ENCODE measurements around the gene CCDC138. TPM values are rescaled to one million over a fixed set of nuclear protein-coding genes. Genes with fewer than 3 reads are reported as not detected.
A peak's percentile ranks its signal among the peaks of the same experiment; 100 is the strongest.
"Not testable (repeated sequence)": the region's sequence is repeated elsewhere in the genome, so short reads cannot be mapped to it uniquely, and the experiment has no call there.

Gene CCDC138, protein sequence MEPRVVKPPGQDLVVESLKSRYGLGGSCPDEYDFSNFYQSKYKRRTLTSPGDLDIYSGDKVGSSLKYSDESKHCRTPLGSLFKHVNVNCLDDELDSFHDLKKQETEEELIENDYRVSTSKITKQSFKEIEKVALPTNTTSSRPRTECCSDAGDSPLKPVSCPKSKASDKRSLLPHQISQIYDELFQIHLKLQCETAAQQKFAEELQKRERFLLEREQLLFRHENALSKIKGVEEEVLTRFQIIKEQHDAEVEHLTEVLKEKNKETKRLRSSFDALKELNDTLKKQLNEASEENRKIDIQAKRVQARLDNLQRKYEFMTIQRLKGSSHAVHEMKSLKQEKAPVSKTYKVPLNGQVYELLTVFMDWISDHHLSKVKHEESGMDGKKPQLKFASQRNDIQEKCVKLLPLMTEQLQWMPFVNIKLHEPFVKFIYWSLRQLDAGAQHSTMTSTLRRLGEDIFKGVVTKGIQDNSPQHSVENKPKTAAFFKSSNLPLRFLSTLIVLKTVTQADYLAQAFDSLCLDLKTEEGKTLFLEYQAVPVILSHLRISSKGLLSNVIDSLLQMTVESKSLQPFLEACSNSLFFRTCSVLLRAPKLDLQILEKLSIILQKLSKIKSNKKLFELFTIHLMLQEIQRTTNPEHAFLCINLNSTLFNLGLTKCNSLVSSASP
- 10 to 100 TPM; 10.7 to 18.6 (median 17.2) TPM for polyA plus RNA-seq (ENCODE audit: insufficient read length in 4 of 4)

DNA sequence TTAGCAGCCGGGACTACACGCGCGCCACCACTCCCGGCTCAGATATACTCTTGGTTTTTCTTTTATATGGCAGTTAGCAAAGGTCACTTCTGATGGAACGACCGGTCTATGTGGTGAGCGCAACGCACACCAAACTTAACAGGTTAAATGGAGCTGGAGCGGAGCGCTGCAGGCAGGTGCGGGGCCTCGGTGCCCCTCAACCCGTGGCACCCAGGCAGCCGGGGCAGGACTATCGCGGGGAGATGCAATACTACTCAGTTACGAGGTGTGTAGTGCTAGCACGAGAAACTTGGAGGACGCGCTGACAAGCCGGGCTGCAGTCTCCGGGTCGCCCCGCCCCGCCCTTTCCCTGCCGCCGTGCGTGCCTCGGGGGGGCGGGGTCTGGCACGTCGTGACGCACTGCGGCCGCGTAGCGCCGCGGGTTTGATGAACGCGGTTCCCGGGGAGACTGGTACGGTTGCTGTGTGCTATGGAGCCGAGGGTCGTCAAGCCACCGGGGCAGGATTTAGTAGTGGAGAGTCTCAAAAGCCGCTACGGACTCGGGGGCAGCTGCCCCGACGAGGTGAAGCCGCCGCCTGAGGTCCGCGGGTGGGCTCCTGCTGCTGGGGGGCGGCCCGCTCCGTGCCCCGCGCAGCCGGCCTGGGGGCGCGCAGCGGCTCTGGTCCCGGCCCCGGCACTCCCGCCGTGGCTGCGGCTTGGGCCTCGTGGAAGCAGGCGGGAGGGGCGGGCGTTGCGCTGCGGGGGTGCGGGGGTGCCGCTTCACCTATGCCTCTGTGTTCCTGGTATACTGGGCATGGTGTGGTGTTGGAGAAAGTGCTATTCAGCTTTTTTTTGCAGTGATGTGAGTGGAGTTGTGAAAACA lies at the start of gene CCDC138:
Gene CCDC138, plus strand, starts transcription at position 418 of the 862 bp plus-strand sequence. Its CDS starts 52 bp downstream, at position 470.
- peak; percentile 64 to 83 (median 72) for DNase-seq (ENCODE audit: low read depth in 4 of 4, low spot score in 3 of 4)

DNA sequence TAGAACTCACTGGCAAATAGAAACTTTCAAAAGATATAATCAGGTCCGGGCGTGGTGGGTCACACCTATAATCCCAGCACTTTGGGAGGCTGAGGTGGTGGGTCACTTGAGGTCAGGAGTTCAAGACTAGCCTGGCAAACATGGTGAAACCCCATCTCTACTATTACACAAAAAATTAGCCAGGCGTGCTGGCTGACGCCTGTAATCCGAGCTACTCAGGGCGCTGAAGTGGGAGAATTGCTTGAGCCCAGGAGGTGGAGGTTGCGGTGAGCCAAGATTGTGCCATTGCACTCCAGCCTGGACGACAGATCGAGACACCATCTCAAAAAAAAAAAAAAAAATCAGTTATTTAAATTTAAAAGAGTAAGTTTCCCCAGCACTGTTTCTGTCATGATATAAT lies 28.6 kb upstream of the CCDC138 start:
- DNase-seq (ENCODE audit: low read depth in 4 of 4, low spot score in 3 of 4) = not testable (repeated sequence)

DNA sequence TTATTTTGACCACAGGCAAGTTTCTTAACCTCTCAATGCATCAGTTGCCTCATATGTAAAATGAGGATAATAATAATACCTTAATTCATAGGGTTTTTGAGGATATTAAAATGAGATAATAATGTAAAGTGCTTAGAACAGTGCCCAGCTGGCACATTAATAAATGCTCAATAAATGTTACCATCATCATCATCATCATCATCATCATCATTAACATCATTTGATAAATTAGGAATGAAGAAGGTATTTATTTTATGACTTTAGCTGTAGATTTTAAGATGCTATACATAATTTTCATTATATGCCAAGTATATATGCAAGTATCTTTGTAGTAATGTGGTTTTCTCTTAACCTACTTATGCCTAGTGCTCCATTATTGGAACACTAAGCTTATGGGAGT lies 24.0 kb upstream of the CCDC138 start:
- not testable (repeated sequence) for DNase-seq (ENCODE audit: low read depth in 4 of 4, low spot score in 3 of 4)

DNA sequence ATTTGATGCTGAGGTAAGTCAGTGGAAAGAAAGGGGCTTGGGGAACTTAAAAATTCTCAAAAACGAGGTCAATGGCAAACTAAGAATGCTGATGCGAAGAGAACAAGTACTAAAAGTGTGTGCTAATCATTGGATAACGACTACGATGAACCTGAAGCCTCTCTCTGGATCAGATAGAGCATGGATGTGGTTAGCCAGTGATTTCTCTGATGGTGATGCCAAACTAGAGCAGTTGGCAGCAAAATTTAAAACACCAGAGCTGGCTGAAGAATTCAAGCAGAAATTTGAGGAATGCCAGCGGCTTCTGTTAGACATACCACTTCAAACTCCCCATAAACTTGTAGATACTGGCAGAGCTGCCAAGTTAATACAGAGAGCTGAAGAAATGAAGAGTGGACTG lies 19.9 kb upstream of the CCDC138 start:
- DNase-seq (ENCODE audit: low read depth in 4 of 4, low spot score in 3 of 4) = not testable (repeated sequence)

DNA sequence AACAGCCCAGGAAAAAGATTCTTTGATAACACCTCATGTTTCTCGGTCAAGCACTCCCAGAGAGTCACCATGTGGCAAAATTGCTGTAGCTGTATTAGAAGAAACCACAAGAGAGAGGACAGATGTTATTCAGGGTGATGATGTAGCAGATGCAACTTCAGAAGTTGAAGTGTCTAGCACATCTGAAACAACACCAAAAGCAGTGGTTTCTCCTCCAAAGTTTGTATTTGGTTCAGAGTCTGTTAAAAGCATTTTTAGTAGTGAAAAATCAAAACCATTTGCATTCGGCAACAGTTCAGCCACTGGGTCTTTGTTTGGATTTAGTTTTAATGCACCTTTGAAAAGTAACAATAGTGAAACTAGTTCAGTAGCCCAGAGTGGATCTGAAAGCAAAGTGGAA lies 18.7 kb upstream of the CCDC138 start:
- not testable (repeated sequence) for DNase-seq (ENCODE audit: low read depth in 4 of 4, low spot score in 3 of 4)

DNA sequence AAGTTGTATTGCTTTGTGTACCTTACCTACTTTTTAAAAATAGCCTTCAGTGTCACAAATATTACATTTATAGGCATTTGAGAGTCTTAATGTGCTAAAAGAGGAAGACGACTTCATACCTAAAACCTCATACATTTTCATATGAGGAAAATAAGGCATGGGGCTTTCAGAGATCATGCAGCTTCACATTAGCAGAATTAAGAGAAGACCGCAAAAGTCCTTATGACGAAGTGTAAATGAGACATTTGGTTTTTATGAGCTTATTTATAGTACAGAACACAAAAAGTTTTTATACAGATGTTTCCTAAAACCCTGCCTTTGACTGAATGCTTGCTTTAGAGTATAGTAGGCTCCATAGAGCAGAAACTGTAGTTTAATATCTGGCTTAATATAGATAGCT lies 10.1 kb upstream of the CCDC138 start:
- DNase-seq (ENCODE audit: low read depth in 4 of 4, low spot score in 3 of 4) = no peak

DNA sequence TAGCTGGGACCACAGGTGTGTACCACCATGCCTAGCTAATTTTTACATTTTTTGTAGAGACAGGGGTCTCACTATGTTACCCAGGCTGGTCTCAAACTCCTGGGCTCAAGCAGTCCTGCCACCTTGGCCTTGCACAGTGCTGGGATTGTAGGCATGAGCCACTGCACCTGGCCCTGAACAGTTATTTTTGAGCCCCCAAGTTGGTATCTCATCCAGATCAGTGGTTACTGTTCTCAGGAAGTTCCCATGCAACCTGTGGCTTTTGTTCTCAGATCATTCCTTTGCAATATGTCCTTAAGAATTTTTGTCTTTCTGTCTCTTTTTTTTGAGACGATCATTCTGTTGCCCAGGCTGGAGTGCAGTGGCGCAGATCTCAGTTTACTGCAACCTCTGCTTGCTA lies 7.7 kb upstream of the CCDC138 start:
- no peak for DNase-seq (ENCODE audit: low read depth in 4 of 4, low spot score in 3 of 4)

DNA sequence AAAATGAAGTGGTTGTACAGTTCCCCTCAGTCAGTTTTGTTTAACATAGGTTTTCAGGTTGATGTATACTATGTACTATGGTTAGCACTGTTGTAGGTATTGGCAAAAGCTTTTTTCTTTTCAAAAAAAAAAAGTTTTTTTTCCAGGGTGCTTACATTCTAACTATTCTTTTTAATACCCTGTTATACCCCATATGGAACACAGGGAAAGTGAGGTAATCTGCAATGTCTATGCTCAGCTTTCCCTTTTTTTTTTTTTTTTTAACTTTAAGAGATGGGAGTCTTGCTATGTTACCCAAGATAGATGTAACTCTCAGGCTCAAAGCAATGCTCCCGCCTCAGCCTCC lies 590 bp upstream of the CCDC138 start:
- no peak for DNase-seq (ENCODE audit: low read depth in 4 of 4, low spot score in 3 of 4)

DNA sequence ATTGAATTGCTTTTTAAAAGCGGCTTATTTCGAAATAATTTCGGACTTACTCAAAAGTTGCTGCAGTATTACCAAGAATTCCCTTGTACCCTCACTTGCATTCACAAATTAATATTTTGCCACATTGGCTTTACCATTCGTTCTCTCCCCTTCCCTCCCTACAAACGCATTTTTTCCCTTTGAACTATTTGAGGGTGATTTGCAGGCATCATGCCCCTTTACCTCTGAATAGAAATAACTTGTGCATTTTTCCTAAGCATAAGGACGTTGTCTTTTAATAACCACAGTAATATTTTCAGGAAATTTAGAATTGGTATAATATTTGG lies 608 bp downstream of the CCDC138 start:
- DNase-seq (ENCODE audit: low read depth in 4 of 4, low spot score in 3 of 4) = peak in 1 of 4 donors; percentile 8

DNA sequence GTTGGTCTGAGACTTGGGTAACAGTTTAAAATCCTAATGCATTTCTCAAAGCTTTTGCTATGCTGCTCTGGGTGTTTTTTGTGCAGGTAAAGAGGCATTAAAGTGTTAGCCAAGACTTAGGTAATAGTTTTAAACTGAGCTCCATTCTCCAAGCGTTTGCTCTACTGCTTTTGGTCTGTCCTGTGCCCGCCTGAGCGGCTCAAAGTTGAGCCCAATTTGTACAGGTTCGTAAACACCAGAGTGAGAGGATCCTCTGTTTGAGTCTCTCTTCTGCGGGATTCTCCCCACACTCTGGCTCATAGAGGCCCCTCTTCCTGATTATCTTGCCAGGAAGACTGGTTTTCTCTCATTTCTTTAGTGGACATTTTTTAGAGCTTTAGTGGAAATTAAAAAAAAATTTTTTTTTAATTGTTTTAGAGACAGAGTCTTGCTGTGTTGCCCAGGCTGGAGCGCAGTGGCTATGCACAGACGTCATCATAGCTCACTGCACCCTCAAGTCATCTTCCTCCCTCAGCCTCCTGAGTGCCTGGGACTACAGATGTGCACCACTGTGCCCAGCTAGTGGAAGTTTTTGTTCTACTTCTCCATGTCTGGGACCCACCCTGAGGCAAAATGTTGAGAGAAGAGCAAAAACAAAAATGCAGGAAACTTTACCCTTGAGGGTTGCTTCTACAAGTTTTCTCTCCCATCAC lies 16.6 kb downstream of the CCDC138 start:
- no peak for DNase-seq (ENCODE audit: low read depth in 4 of 4, low spot score in 3 of 4)

DNA sequence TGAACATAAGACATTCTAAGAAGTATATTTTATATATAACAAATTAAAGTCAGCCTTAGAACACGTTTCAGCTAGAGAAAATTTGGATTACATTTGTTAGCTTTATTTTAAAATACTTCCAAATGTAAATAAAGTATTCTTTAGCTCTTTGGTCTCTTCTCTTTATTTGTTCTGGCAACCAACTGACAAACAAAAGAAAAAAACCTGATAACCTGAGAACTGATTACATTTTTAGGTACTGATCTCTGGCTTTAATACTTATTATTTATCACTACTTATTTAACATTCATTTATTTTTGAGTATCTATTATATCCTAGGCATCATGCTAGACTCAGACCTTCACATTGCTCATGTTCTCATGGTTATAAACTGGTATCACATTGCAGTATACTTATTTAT lies 18.5 kb downstream of the CCDC138 start:
- DNase-seq (ENCODE audit: low read depth in 4 of 4, low spot score in 3 of 4) = no peak

DNA sequence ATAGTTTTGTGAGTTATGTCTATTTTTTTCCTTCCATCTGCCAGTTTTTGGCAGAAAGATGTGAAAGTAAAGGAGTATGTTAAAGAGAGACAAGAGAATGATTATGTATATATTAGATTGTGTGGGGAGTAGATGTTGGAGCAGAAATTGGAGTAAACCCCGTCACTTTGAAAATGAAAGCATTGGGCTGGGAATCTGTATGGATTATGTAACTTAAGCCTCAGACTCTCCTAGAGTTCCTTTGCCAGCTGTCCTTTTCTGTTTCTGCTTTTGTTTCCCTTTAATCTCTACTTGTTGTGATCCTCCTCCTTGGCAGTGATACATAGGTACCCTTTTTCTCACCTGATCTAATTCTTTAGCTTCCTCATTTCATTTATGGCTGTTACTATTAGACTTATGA lies 19.2 kb downstream of the CCDC138 start:
- no peak for DNase-seq (ENCODE audit: low read depth in 4 of 4, low spot score in 3 of 4)

DNA sequence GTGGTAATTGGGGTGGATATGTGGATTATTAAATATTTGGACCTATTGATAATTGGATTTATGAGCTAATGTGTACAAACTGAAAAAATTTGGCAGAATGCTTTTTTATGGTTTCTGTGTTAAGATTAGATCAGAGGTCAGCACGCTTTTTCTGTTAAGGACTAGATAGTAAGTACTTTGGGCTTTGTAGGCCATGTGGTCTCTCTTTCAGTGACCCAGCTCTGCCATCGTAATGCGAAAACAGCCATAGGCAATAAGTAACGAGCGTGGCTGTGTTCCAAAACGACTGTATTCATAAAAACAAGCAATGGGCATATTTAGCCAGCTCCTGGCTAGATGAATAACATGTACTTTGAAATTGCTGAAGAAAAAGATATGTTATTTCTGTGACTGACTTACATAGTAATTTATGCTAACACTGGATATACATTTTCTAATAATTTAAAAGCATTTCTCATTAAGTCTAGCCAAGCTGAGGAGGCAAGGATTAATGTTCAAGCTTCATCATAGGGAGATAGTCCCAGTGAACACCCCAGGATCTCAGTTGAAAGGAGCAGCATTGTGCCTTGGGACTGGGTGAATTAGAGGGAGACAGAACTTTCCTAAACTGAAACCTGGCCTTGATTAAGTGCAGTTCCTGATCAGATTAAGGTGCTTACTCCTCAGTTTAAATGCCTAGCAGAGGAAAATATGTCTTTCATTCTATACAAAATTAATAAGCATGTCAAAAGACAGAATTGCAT lies 20.0 kb downstream of the CCDC138 start:
- no peak for DNase-seq (ENCODE audit: low read depth in 4 of 4, low spot score in 3 of 4)

DNA sequence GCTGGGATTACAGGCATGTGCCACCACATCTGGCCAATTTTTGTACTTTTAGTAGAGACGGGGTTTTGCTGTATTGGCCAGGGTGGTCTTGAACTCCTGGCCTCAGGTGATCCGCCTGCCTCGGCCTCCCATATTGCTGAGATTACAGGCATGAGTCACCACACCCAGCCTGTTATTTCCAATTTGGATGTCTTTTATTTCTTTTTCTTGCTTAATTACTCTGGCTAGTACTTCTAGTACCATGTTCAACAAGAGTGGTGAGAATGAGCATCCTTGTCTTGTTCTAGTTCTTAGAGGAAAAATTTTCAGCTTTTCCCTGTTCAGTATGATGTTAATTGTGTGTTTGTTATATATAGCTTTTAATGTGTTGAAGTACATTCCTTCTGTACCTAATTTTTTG lies 23.4 kb downstream of the CCDC138 start:
- no peak for DNase-seq (ENCODE audit: low read depth in 4 of 4, low spot score in 3 of 4)

DNA sequence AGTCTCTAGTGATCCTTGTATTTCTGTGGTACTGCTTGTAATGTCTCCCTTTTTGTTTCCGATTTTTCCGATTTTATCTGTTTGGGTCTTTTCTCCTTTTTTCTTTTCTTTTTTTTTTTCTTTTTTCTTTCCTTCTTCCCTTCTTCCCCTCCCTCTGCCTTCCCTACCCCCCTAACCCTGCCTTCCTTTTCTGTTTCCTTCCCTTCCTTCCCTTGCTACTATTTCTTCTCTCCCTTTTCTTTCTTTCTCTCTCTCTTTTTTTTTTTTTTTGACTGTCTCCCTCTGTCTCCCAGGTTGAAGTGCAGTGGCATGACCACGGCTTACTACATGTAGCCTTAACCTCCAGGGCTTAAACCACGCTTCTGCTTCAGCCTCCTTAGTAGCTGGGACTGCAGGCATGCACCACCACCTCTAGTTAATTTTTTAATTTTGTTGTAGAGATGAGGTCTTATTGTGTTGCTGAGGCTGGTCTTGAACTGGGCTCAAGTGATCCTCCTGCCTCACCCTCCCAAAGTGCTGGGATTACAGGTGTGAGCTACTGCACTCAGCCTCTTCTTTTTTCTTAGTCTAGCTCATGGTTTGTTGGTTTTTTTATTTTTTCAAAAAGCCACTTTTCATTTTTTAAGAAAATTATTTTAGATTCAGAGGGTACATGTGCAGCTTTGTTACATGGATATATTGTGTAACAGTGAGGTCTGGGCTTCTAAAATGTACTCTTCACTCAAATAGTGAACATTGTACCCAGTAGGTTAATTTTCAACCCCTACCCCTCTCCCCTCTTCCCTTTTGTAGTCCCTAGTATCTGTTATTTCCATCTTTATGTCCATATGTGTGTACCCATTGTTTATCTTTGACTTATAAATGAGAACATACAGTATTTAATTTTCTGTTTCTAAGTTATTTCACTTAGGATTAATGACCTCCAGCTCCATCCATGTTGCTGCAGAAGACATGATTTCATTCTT lies 24.7 kb downstream of the CCDC138 start:
- no peak for DNase-seq (ENCODE audit: low read depth in 4 of 4, low spot score in 3 of 4)

DNA sequence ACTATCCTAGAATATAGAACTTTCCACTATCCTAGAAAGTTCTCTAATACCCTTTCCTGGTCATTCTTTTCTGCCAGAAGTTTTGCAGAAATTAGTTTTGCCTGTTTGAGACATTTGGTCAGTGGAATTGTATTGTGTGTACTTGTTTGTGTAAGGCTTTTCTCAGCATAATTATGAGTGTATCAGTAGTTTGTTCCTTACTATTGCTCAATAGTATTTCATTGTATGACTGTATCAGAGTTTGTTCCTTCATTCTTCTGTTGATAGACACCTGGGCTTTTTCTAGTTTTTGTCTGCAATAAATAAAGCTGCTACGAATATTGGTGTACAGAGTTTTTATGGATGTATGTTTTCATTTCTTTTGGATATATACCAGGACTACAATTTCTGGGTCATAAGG lies 27.2 kb downstream of the CCDC138 start:
- DNase-seq (ENCODE audit: low read depth in 4 of 4, low spot score in 3 of 4) = no peak

DNA sequence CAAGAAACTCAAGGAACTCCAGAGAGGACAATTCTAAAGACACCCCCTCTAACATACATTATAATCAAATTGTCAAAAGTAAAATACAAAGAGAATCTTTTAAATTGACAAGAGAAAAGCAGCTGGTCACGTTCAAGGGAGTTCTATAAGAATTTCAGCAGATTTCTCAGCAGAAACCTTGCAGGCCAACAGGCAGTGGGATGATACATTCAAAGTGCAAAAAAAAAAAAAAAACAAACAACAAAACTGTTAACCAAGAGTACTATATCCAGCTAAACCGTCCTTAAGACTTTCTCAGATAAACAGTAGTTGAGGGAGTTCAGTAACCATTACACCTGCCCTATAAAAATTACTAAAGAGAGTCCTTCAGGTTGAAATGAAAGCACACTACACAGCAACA lies 33.9 kb downstream of the CCDC138 start:
- DNase-seq (ENCODE audit: low read depth in 4 of 4, low spot score in 3 of 4) = no peak

DNA sequence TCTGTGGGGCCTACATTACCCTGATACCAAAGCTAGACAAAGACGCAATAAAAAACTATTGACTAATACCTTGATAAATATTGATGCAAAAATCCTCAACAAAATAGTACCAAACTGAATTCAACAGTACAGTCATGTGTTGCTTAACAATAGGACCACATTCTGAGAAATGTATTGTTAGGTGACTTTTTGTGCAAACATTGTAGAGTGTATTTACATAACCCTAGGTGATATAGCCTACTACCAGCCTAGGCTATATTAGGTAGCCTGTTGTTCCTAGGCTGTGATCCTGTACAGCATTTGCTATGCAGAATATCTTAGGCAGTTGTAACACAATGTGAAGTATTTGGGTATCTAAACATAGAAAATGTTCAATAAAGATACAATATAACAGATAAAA lies 36.7 kb downstream of the CCDC138 start:
- no peak for DNase-seq (ENCODE audit: low read depth in 4 of 4, low spot score in 3 of 4)

All from left renal pelvis (tissue), 4 donors.